C4-2B (cell line): ENCODE results near the gene CCDC57.

Source experiments
- ZFX ChIP-seq: fragments of 450-650 bp; IDR thresholded peaks from 2 replicates; pipeline ENCODE4 v1.6.1; 2017
- TF ChIP-seq, protein P1 (sequence below): fragments of 450-650 bp; conservative IDR thresholded peaks from 2 replicates; pipeline ENCODE4 v1.5.1; 2017; ENCODE audit warnings: mild to moderate bottlenecking

DNA sequence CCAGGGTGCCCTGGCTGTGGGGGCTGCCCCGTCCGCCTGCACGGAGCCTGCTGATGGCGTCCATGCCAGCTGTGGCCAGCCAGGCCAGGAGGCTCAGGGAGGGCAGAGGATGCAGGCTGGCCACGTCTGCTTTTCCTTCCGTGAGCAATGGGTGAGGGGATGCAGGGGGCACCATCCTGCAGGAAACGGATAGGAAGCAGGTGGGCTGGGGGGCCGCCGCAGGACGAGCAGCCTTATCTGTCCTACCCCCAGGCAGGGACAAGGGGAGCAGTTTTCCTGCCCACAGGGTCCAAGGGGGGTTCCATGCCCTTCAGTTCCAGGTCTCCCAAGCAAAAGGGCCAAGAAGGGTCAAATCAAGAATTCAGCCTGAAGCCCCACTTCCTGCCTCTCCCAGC, 153.8 kb downstream of the CCDC57 start:
- TF ChIP-seq, protein P1, sequence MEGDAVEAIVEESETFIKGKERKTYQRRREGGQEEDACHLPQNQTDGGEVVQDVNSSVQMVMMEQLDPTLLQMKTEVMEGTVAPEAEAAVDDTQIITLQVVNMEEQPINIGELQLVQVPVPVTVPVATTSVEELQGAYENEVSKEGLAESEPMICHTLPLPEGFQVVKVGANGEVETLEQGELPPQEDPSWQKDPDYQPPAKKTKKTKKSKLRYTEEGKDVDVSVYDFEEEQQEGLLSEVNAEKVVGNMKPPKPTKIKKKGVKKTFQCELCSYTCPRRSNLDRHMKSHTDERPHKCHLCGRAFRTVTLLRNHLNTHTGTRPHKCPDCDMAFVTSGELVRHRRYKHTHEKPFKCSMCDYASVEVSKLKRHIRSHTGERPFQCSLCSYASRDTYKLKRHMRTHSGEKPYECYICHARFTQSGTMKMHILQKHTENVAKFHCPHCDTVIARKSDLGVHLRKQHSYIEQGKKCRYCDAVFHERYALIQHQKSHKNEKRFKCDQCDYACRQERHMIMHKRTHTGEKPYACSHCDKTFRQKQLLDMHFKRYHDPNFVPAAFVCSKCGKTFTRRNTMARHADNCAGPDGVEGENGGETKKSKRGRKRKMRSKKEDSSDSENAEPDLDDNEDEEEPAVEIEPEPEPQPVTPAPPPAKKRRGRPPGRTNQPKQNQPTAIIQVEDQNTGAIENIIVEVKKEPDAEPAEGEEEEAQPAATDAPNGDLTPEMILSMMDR = no peak
- no peak for TF ChIP-seq ZFX
